ENCODE measurements around the gene GNPDA1. TPM values are rescaled to one million over a fixed set of nuclear protein-coding genes. Genes with fewer than 3 reads are reported as not detected.
A peak's percentile ranks its signal among the peaks of the same experiment; 100 is the strongest.

GNPDA1 gene
- total RNA-seq, 4 donors from 2014 or later, result 22.3 to 50.0 (median 47.3) TPM

DNA sequence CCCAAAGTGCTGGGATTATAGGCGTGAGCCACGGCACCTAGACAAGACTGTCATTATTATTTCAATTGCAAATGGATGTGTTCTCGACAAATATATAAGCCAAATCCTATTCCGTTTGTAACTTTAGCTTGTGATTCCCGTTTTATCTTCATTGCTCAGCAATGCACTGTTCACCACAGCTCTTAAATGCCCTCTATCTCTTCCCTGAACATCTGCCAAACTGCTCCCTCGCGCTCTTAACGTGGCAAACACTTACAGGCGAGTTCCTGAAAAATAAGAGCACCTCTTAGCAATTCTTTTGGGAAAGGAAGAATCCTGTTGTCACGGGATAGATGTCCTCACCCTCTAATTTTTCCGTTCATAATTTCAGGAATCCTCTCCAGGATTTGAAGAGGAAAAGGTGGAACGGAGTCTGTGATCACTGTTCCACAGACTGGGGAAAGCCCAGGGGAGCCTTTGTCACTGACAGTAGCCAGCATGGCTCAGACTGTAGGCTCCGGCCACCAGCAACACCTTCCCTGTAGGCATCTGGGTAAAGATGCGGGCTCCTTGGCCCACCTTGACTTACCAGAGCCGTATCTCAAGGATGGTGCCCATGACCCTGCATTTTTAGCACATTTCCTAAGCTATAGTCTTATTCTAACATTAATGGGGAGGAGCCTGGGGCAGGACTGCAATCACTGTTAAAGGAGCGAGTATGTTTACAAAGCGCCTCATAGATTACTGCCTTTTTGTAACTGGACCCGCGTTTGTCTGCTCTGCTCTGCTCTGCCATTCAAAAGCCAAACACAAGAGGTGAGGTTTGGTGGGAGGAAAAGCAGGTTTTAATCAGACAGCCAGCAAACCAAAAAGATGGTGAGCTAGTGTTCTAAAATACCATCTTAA, 20.2 kb upstream of the GNPDA1 start:
- H3K4me3 ChIP-seq, result no peak overlapping the region
- intact Hi-C loops (cut with DNase I; ENCODE audit: low total_unique reads) (no loop called here), in situ Hi-C loops (cut with MboI; ENCODE audit: low sequenced_read_pairs in 4 of 4) (no loop called here)
- TF ChIP-seq CTCF (IDR thresholded peaks at IDR 0.05 in 4 of 5, conservative IDR thresholded peaks at IDR 0.05 in 1 of 5) (no peak), POLR2A (IDR thresholded peaks at IDR 0.05) (no peak)
- H3K27ac ChIP-seq, result no peak overlapping the region
- H3K4me1 ChIP-seq, result no peaks in the 10 kb centered on the region
- H3K36me3 ChIP-seq, result no peaks in the 10 kb centered on the region
- ATAC-seq, result no peak
- H3K9me3 ChIP-seq, result no peaks in the 10 kb centered on the region
- no peak for DNase-seq
- H3K27me3 ChIP-seq, result no peaks in the 10 kb centered on the region

DNA sequence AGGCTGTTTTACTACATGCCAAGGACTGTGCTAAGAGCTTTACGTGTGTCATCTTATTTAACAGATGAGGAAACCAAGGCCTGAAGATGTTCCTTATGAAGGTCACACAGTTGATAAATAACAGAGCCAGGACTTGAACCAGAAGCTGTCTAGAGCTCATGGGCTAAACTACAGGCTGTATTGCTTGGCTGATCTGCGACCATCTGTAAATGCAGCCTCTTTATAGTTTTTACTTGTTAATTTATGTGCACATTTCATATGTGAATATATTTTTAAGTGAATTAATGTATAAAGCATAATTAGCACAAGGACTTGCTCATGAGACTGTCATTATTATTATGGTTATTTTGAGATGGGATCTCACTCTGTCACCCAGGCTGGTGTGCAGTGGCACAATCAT, 19.3 kb upstream of the GNPDA1 start:
- no peaks in the 10 kb centered on the region for H3K9me3 ChIP-seq
- no peak overlapping the region for H3K4me3 ChIP-seq
- no peak overlapping the region for H3K27ac ChIP-seq
- DNase-seq (no peak), ATAC-seq (no peak)
- no peaks in the 10 kb centered on the region for H3K36me3 ChIP-seq
- TF ChIP-seq CTCF (IDR thresholded peaks at IDR 0.05 in 4 of 5, conservative IDR thresholded peaks at IDR 0.05 in 1 of 5), result no peak
- no peaks in the 10 kb centered on the region for H3K27me3 ChIP-seq
- in situ Hi-C loops (cut with MboI; ENCODE audit: low sequenced_read_pairs in 4 of 4) (no loop called here), intact Hi-C loops (cut with DNase I; ENCODE audit: low total_unique reads) (no loop called here)
- no peaks in the 10 kb centered on the region for H3K4me1 ChIP-seq

GRCh38 chr5:142025637-142026036, 12.8 kb upstream of the GNPDA1 start:
- ATAC-seq (no peak), DNase-seq (no peak)
- no peaks in the 10 kb centered on the region for H3K27me3 ChIP-seq
- H3K36me3 ChIP-seq, result no peaks in the 10 kb centered on the region
- in situ Hi-C loops (cut with MboI; ENCODE audit: low sequenced_read_pairs in 4 of 4) (no loop called here), intact Hi-C loops (cut with DNase I; ENCODE audit: low total_unique reads) (no loop called here)
- no peaks in the 10 kb centered on the region for H3K9me3 ChIP-seq
- H3K4me3 ChIP-seq, result peak overlapping the region in 3 of 4 donors; percentile 58 to 65 (median 59)
- TF ChIP-seq CTCF (IDR thresholded peaks at IDR 0.05 in 4 of 5, conservative IDR thresholded peaks at IDR 0.05 in 1 of 5), result no peak
- TF ChIP-seq POLR2A (IDR thresholded peaks at IDR 0.05), result no peak
- peaks cover 7 to 9% of the 10 kb centered on the region in 2 donors for H3K4me1 ChIP-seq
- peak overlapping the region in 2 of 4 donors; percentile 79 to 91 for H3K27ac ChIP-seq

GRCh38 chr5:142024771-142025304, 12.0 kb upstream of the GNPDA1 start:
- Histone ChIP-seq H3K36me3 (no peaks in the 10 kb centered on the region), H3K27me3 (no peaks in the 10 kb centered on the region), H3K4me1 (peaks cover 7 to 9% of the 10 kb centered on the region in 2 donors), H3K9me3 (no peaks in the 10 kb centered on the region), H3K27ac (peak overlapping the region; percentile 79 to 91 (median 89)), H3K4me3 (peak overlapping the region; percentile 58 to 65 (median 60))
- ATAC-seq, result peak; percentile 95 to 97
- intact Hi-C loops (cut with DNase I; ENCODE audit: low total_unique reads) (no loop called here), in situ Hi-C loops (cut with MboI; ENCODE audit: low sequenced_read_pairs in 4 of 4) (loop anchor here in 1 of 4 donors (25.0 kb wide), 1 partner anchor 862 kb away; no protein-coding TSS in a partner anchor)
- TF ChIP-seq POLR2A (IDR thresholded peaks at IDR 0.05) (peak in 1 of 2 donors; percentile 32), CTCF (IDR thresholded peaks at IDR 0.05 in 4 of 5, conservative IDR thresholded peaks at IDR 0.05 in 1 of 5) (no peak)
- DNase-seq, result peak; percentile 72 to 82

All from gastrocnemius medialis (tissue), 4 donors.